ENCODE results near the gene LSG1. TPM values are rescaled to one million over a fixed set of nuclear protein-coding genes. Genes with fewer than 3 reads are reported as not detected.

The LSG1 gene
- 10 to 100 TPM; 18.7 to 69.9 (median 52.8) TPM for total RNA-seq

GRCh38 chr3:194671900-194672808 is at the start of gene LSG1:
Gene LSG1 (minus strand): TSS chr3:194672191. CDS start chr3:194672162, 29 bp downstream.
- in situ Hi-C loops (cut with MboI; ENCODE audit: low pct_ligation_motif_present in 1 of 4, low pct_unique_long_range_greater_than_20kb in 1 of 4, low sequenced_read_pairs in 3 of 4), result loop anchor here in 3 of 4 donors (10.0 to 25.0 kb wide), 4 partner anchors 443 to 865 kb away; partner anchors contain the start of gene PPP1R2 (in 1 of the 3)
- Histone ChIP-seq H3K4me1 (peaks cover 13 to 23% (median 14%) of the 10 kb centered on the region in 4 donors), H3K9me3 (no peaks in the 10 kb centered on the region), H3K27me3 (peaks cover 3% of the 10 kb centered on the region), H3K4me3 (peak within 1 kb of the TSS; percentile 62 to 87 (median 69)), H3K36me3 (no peaks in the 10 kb centered on the region), H3K27ac (peak within 1 kb of the TSS; percentile 84 to 92 (median 90))
- peak; percentile 94 for DNase-seq
- 0% methylated on average over 17 to 57 of the region's 57 CpGs for WGBS, 2 donors (ENCODE audit: low coverage in 1 of 2)
- intact Hi-C loops (cut with DNase I; ENCODE audit: low total_unique reads), result no loop called here
- TF ChIP-seq EP300 (IDR thresholded peaks at IDR 0.05; ENCODE audit: low read depth) (no peak), POLR2AphosphoS5 (IDR thresholded peaks at IDR 0.05) (peak; percentile 52 to 86 (median 68)), POLR2A (IDR thresholded peaks at IDR 0.05) (peak; percentile 51)

- intact Hi-C loops (cut with DNase I; ENCODE audit: low total_unique reads) (no loop called here), in situ Hi-C loops (cut with MboI; ENCODE audit: low pct_ligation_motif_present in 1 of 4, low pct_unique_long_range_greater_than_20kb in 1 of 4, low sequenced_read_pairs in 3 of 4) (no loop called here)
- no peak for TF ChIP-seq POLR2AphosphoS5 (IDR thresholded peaks at IDR 0.05)
- TF ChIP-seq CTCF (IDR thresholded peaks at IDR 0.05), result no peak
- no peak for TF ChIP-seq POLR2A (IDR thresholded peaks at IDR 0.05)
- no peak for TF ChIP-seq EP300 (IDR thresholded peaks at IDR 0.05; ENCODE audit: low read depth)
- H3K27me3 ChIP-seq, result no peaks in the 10 kb centered on the region
- DNase-seq, result no peak
- H3K4me3 ChIP-seq, result no peak overlapping the region
- 69 to 80% methylated on average over 1 to 6 of the region's 6 CpGs for WGBS, 2 donors (ENCODE audit: low coverage in 1 of 2)
- H3K9me3 ChIP-seq, result no peaks in the 10 kb centered on the region
- peaks cover 0 to 16% (median 10%) of the 10 kb centered on the region in 4 donors for H3K4me1 ChIP-seq
- H3K36me3 ChIP-seq, result no peaks in the 10 kb centered on the region
- no peak overlapping the region for H3K27ac ChIP-seq
Observed at GRCh38 chr3:194720048-194720447, 48.1 kb upstream of the LSG1 start.

GRCh38 chr3:194718079-194718478 is 46.1 kb upstream of the LSG1 start:
- no peak for DNase-seq
- TF ChIP-seq EP300 (IDR thresholded peaks at IDR 0.05; ENCODE audit: low read depth), result no peak
- Histone ChIP-seq H3K36me3 (no peaks in the 10 kb centered on the region), H3K4me3 (no peak overlapping the region), H3K27me3 (no peaks in the 10 kb centered on the region), H3K4me1 (peaks cover 0 to 9% (median 7%) of the 10 kb centered on the region in 4 donors), H3K9me3 (no peaks in the 10 kb centered on the region), H3K27ac (no peak overlapping the region)
- intact Hi-C loops (cut with DNase I; ENCODE audit: low total_unique reads), result no loop called here
- in situ Hi-C loops (cut with MboI; ENCODE audit: low pct_ligation_motif_present in 1 of 4, low pct_unique_long_range_greater_than_20kb in 1 of 4, low sequenced_read_pairs in 3 of 4), result no loop called here
- WGBS, 2 donors (ENCODE audit: low coverage in 1 of 2), result 75 to 85% methylated on average over 1 to 2 of the region's 2 CpGs

DNA sequence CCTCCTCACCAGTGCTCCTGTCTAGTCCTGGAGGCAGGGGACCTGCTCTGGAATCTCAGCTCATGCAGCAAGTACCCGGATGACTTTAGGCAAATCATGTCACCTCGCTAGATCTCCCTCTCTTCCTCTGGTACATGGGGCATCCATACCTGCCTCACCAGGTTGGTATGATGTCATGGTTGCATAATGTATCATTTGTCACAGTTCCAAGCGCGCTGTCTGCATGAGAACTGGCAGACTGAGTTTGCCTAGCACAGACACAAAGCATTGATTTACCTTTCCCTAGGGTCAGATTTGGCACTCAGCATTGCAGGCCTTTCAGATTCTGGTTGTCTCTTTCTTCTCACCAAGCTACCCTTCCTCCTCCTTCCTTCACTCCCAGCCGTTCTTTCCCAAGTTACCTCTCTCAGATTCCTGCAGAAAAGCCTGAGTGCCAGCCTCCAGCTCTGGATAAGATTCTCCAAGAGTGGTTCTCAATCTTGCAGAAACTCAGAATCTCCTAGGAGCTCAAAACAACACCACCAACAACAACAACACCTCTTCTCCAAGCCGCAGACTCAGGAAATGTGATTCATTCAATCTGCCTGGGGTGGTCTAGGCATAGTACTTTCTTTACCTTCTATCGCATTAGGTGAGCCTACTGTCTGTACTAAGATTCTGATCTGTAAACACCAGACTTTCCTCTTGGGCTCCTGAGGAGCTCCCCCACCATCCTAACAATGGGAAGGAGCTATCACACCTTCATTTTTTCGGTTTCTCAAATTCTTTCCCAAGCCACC is 43.2 kb upstream of the LSG1 start:
- intact Hi-C loops (cut with DNase I; ENCODE audit: low total_unique reads), result no loop called here
- H3K27ac ChIP-seq, result no peak overlapping the region
- in situ Hi-C loops (cut with MboI; ENCODE audit: low pct_ligation_motif_present in 1 of 4, low pct_unique_long_range_greater_than_20kb in 1 of 4, low sequenced_read_pairs in 3 of 4), result no loop called here
- no peaks in the 10 kb centered on the region for H3K9me3 ChIP-seq
- WGBS, 2 donors (ENCODE audit: low coverage in 1 of 2), result 75 to 78% methylated on average over 3 to 8 of the region's 8 CpGs
- TF ChIP-seq EP300 (IDR thresholded peaks at IDR 0.05; ENCODE audit: low read depth) (no peak), CTCF (IDR thresholded peaks at IDR 0.05) (no peak), POLR2AphosphoS5 (IDR thresholded peaks at IDR 0.05) (no peak), POLR2A (IDR thresholded peaks at IDR 0.05) (no peak)
- no peak for DNase-seq
- H3K27me3 ChIP-seq, result no peaks in the 10 kb centered on the region
- no peaks in the 10 kb centered on the region for H3K36me3 ChIP-seq
- H3K4me3 ChIP-seq, result no peak overlapping the region
- H3K4me1 ChIP-seq, result no peaks in the 10 kb centered on the region

GRCh38 chr3:194714564-194714963 is 42.6 kb upstream of the LSG1 start:
- in situ Hi-C loops (cut with MboI; ENCODE audit: low pct_ligation_motif_present in 1 of 4, low pct_unique_long_range_greater_than_20kb in 1 of 4, low sequenced_read_pairs in 3 of 4), result no loop called here
- no peaks in the 10 kb centered on the region for H3K4me1 ChIP-seq
- H3K27ac ChIP-seq, result no peak overlapping the region
- TF ChIP-seq EP300 (IDR thresholded peaks at IDR 0.05; ENCODE audit: low read depth), result no peak
- no peak for TF ChIP-seq POLR2AphosphoS5 (IDR thresholded peaks at IDR 0.05)
- no peak for TF ChIP-seq POLR2A (IDR thresholded peaks at IDR 0.05)
- no peak for TF ChIP-seq CTCF (IDR thresholded peaks at IDR 0.05)
- H3K9me3 ChIP-seq, result no peaks in the 10 kb centered on the region
- 78 to 79% methylated on average over 4 to 6 of the region's 6 CpGs for WGBS, 2 donors (ENCODE audit: low coverage in 1 of 2)
- H3K4me3 ChIP-seq, result no peak overlapping the region
- no peak for DNase-seq
- no peaks in the 10 kb centered on the region for H3K36me3 ChIP-seq
- intact Hi-C loops (cut with DNase I; ENCODE audit: low total_unique reads), result no loop called here
- no peaks in the 10 kb centered on the region for H3K27me3 ChIP-seq

All from transverse colon (tissue), 4 donors.